Measurements from ENCODE around the gene PTPN23. TPM values are rescaled to one million over a fixed set of nuclear protein-coding genes. Genes with fewer than 3 reads are reported as not detected.

Gene PTPN23
- polyA plus RNA-seq, 1 donor from 2014 or later, result 36.2 TPM

- Histone ChIP-seq H3F3A (ENCODE audit: insufficient read depth, low read length, poor library complexity, severe bottlenecking) (no peaks in the 10 kb centered on the region), H3K36me3 (ENCODE audit: insufficient read depth, low read length) (no peaks in the 10 kb centered on the region), H3K9me3 (ENCODE audit: low read length) (no peaks in the 10 kb centered on the region), H4K20me1 (ENCODE audit: insufficient read depth) (no peaks in the 10 kb centered on the region), H3K4me2 (ENCODE audit: low read length) (no peak overlapping the region), H3K9ac (ENCODE audit: low read length) (no peak overlapping the region), H3K9me2 (ENCODE audit: insufficient read depth, low read length) (no peaks in the 10 kb centered on the region), H3K79me2 (replicated peaks; ENCODE audit: insufficient read depth, low read length) (no peaks in the 10 kb centered on the region), H3K27me3 (ENCODE audit: insufficient read depth, low read depth, low read length) (no peaks in the 10 kb centered on the region), H3K27ac (ENCODE audit: low read length) (no peak overlapping the region), H3K4me3 (ENCODE audit: low read length) (no peak overlapping the region), H2AFZ (ENCODE audit: low read depth, low read length) (no peak overlapping the region)
- TF ChIP-seq, protein P1, sequence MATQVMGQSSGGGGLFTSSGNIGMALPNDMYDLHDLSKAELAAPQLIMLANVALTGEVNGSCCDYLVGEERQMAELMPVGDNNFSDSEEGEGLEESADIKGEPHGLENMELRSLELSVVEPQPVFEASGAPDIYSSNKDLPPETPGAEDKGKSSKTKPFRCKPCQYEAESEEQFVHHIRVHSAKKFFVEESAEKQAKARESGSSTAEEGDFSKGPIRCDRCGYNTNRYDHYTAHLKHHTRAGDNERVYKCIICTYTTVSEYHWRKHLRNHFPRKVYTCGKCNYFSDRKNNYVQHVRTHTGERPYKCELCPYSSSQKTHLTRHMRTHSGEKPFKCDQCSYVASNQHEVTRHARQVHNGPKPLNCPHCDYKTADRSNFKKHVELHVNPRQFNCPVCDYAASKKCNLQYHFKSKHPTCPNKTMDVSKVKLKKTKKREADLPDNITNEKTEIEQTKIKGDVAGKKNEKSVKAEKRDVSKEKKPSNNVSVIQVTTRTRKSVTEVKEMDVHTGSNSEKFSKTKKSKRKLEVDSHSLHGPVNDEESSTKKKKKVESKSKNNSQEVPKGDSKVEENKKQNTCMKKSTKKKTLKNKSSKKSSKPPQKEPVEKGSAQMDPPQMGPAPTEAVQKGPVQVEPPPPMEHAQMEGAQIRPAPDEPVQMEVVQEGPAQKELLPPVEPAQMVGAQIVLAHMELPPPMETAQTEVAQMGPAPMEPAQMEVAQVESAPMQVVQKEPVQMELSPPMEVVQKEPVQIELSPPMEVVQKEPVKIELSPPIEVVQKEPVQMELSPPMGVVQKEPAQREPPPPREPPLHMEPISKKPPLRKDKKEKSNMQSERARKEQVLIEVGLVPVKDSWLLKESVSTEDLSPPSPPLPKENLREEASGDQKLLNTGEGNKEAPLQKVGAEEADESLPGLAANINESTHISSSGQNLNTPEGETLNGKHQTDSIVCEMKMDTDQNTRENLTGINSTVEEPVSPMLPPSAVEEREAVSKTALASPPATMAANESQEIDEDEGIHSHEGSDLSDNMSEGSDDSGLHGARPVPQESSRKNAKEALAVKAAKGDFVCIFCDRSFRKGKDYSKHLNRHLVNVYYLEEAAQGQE (IDR thresholded peaks at IDR 0.05; ENCODE audit: borderline replicate concordance), result no peak
- TF ChIP-seq MXI1 (conservative IDR thresholded peaks at IDR 0.05; ENCODE audit: poor library complexity, severe bottlenecking) (no peak), EZH2 (IDR thresholded peaks at IDR 0.05; ENCODE audit: borderline replicate concordance, insufficient read depth, low read length, poor library complexity, severe bottlenecking) (no peak), TAF1 (IDR thresholded peaks at IDR 0.05; ENCODE audit: low read depth) (no peak), EP300 (conservative IDR thresholded peaks at IDR 0.05; ENCODE audit: poor library complexity, severe bottlenecking) (no peak), SMC3 (conservative IDR thresholded peaks at IDR 0.05; ENCODE audit: poor library complexity) (no peak), POLR2AphosphoS5 (IDR thresholded peaks at IDR 0.05) (no peak), CTCF (IDR thresholded peaks at IDR 0.05; ENCODE audit: poor library complexity, severe bottlenecking) (no peak), RAD21 (conservative IDR thresholded peaks at IDR 0.05) (no peak)
Measured at GRCh38 chr3:47348411-47349154, 32.2 kb upstream of the PTPN23 start.

DNA sequence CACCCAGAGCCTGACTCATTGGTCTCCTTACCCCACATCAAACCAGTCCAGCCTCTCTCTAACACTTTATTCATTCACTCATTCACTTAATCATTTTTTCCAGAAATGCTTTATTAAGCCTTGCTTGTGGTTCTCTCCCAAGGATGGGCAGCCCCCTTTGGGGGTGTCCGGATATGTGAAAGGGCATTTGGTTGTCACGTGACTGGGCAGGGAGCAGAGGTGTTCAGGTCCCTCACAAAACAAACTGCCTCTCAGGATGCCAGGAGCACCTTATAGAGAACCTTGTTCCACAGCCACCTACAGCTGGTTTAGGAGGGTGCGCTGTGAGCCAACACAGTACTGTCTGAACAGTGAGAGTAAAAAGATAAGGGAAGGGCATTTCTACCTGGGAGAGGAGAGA is 25.8 kb upstream of the PTPN23 start:
- Histone ChIP-seq H2AFZ (ENCODE audit: low read depth, low read length) (no peak overlapping the region), H3K4me2 (ENCODE audit: low read length) (no peak overlapping the region), H3K9me2 (ENCODE audit: insufficient read depth, low read length) (no peaks in the 10 kb centered on the region), H3K9me3 (ENCODE audit: low read length) (no peaks in the 10 kb centered on the region), H3K4me3 (ENCODE audit: low read length) (no peak overlapping the region), H3K27ac (ENCODE audit: low read length) (no peak overlapping the region), H3F3A (ENCODE audit: insufficient read depth, low read length, poor library complexity, severe bottlenecking) (no peaks in the 10 kb centered on the region), H3K36me3 (ENCODE audit: insufficient read depth, low read length) (no peaks in the 10 kb centered on the region), H4K20me1 (ENCODE audit: insufficient read depth) (no peaks in the 10 kb centered on the region), H3K27me3 (ENCODE audit: insufficient read depth, low read depth, low read length) (no peaks in the 10 kb centered on the region), H3K9ac (ENCODE audit: low read length) (no peak overlapping the region), H3K79me2 (replicated peaks; ENCODE audit: insufficient read depth, low read length) (no peaks in the 10 kb centered on the region)
- TF ChIP-seq POLR2AphosphoS5 (IDR thresholded peaks at IDR 0.05), result no peak
- TF ChIP-seq CTCF (IDR thresholded peaks at IDR 0.05; ENCODE audit: poor library complexity, severe bottlenecking), result no peak
- no peak for TF ChIP-seq SMC3 (conservative IDR thresholded peaks at IDR 0.05; ENCODE audit: poor library complexity)
- no peak for TF ChIP-seq TAF1 (IDR thresholded peaks at IDR 0.05; ENCODE audit: low read depth)
- TF ChIP-seq RAD21 (conservative IDR thresholded peaks at IDR 0.05), result no peak
- TF ChIP-seq EZH2 (IDR thresholded peaks at IDR 0.05; ENCODE audit: borderline replicate concordance, insufficient read depth, low read length, poor library complexity, severe bottlenecking), result no peak
- TF ChIP-seq MXI1 (conservative IDR thresholded peaks at IDR 0.05; ENCODE audit: poor library complexity, severe bottlenecking), result no peak
- TF ChIP-seq, protein P1 (IDR thresholded peaks at IDR 0.05; ENCODE audit: borderline replicate concordance), result no peak
- no peak for TF ChIP-seq EP300 (conservative IDR thresholded peaks at IDR 0.05; ENCODE audit: poor library complexity, severe bottlenecking)

Data from neural cell (in vitro differentiated cells).